H1 (cell line): ENCODE measurements around the gene FAM209B. TPM values are rescaled to one million over a fixed set of nuclear protein-coding genes. Genes with fewer than 3 reads are reported as not detected.

ENCODE experiments used
- BACH1 ChIP-seq: IDR thresholded peaks from 2 replicates; pipeline ENCODE4 v1.6.1; 2012; ENCODE audit warnings: low read length, improper control_type of control experiment
- CEBPB ChIP-seq: IDR thresholded peaks from 2 replicates; pipeline ENCODE4 v1.6.1; 2012; ENCODE audit warnings: low read depth, low read length
- CHD7 ChIP-seq: fragments of 300-600 bp; sonication (generic); IDR thresholded peaks from 2 replicates; pipeline ENCODE4 v1.7.1; 2012; ENCODE audit warnings: low read length, moderate library complexity, mild to moderate bottlenecking, inconsistent platforms; ENCODE audit not compliant: insufficient replicate concordance
- HDAC6 ChIP-seq: IDR thresholded peaks from one replicate; pipeline ENCODE4 v1.7.1; 2012; ENCODE audit warnings: low read depth, mild to moderate bottlenecking, inconsistent platforms, low read length, moderate library complexity
- JUN ChIP-seq: IDR thresholded peaks from 2 replicates; pipeline ENCODE4 v1.6.1; 2011; ENCODE audit warnings: low read depth, mild to moderate bottlenecking, improper control_type of control experiment, low read length
- POLR2AphosphoS5 ChIP-seq: IDR thresholded peaks from 2 replicates; pipeline ENCODE4 v1.6.1; 2011; ENCODE audit warnings: low read depth, low read length
- SIRT6 ChIP-seq: IDR thresholded peaks from one replicate; pipeline ENCODE4 v1.7.1; 2012; ENCODE audit warnings: low read length, inconsistent platforms
- SUZ12 ChIP-seq: fragments of 200-600 bp; sonication (generic); IDR thresholded peaks from 2 replicates; pipeline ENCODE4 v1.6.1; 2012; ENCODE audit warnings: mild to moderate bottlenecking, inconsistent platforms, low read length, moderate library complexity, mixed read lengths
- TCF12 ChIP-seq: IDR thresholded peaks from 2 replicates; pipeline ENCODE4 v1.6.1; 2011; ENCODE audit warnings: low read depth, mild to moderate bottlenecking, low read length
- polyA plus RNA-seq, 7 experiments: library from polyadenylated mRNA; depleted of rRNA in 3 of 7; stranded (reverse) in 5 of 7; unstranded in 2 of 7; fragments of >200 nt in 5 of 7; fragments of 200-250 nt in 2 of 7; gene quantifications; 1 replicate in 5 of 7; 2 replicates in 1 of 7; 4 replicates in 1 of 7; pipeline versions ENCODE4 v1.2.1 to v1.2.3, GENCODE V29; 2011 to 2013; ENCODE audit warnings: missing spikeins in 2 of 7, mixed read lengths in 2 of 7
- total RNA-seq: library from RNA; stranded (reverse); fragmentation: NEBNext Ultra II Directional; extraction: Animal tissue kit (Norgen Biotek cat#: 25700); gene quantifications from 2 replicates; pipeline ENCODE4 v1.2.1, GENCODE V29; 2021

The FAM209B gene
- total and polyA plus RNA-seq, 2 of the 8 experiments (the other 6 are each of a cell fraction or from before 2014, with no cell fraction given), result 0.29 TPM; not detected in 1

GRCh38 chr20:56572172-56572571 is 39.1 kb downstream of the FAM209B start (continued):
- TF ChIP-seq CHD7 (no peak), SUZ12 (no peak), BACH1 (no peak), SIRT6 (no peak), POLR2AphosphoS5 (no peak), HDAC6 (no peak), TCF12 (no peak), CEBPB (peak; percentile 79), JUN (no peak)
- TF ChIP-seq, all 59 proteins: peak for 1
